Measurements from ENCODE around the gene DNAH8.
"Not testable (repeated sequence)": the region's sequence is repeated elsewhere in the genome, so short reads cannot be mapped to it uniquely, and the experiment has no call there.

The DNAH8 gene

GRCh38 chr6:38843798-38844197 lies 128.7 kb downstream of the DNAH8 start:
- no peak for DNase-seq (ENCODE audit: low read depth in 2 of 2)

- DNase-seq (ENCODE audit: low read depth in 2 of 2) = no peak
These were observed 130.8 kb downstream of the DNAH8 start for GRCh38 chr6:38845931-38846330.

- DNase-seq (ENCODE audit: low read depth in 2 of 2) = no peak
These were observed 131.2 kb downstream of the DNAH8 start for GRCh38 chr6:38846361-38846760.

DNA sequence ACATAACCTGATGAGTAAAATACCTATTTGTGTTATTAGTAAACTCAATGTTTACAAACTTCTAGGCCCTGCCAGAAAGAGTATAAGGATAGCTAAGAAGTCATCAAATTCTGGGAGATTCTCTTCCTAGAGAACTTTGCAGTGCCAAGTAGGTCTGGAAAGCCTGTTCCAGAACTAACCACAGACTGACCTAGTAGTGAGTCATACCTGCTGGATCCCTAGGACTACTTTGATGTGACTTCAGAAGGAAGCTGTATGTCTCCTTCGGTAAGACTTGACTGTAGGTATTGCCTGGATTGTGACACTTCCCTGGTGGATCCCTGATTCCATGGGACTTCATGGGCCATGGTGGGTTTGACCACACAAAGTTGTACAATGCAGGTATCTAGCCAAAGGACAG lies 131.7 kb downstream of the DNAH8 start:
- DNase-seq (ENCODE audit: low read depth in 2 of 2) = no peak

DNA sequence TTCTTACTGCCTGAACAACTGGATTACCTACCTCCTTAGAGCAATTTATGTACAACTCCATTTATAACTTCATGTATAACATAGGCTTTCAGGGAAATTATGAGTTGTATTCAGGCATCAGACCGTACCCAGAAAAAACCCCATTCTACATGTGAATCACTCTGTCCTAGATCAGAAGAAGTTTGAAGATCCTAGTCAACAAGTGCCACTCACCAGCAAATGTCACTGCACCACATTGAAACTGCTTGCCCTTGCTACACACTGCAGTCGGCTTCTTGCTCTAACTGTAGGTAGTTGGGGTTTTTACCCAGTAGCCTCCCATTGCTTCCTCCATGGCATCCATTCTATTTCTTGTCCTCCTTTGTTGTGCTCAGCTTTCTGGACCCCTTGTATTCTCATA lies 132.4 kb downstream of the DNAH8 start:
- DNase-seq (ENCODE audit: low read depth in 2 of 2) = no peak

GRCh38 chr6:38848760-38849159 lies 133.6 kb downstream of the DNAH8 start:
- no peak for DNase-seq (ENCODE audit: low read depth in 2 of 2)

- no peak for DNase-seq (ENCODE audit: low read depth in 2 of 2)
These were observed 137.1 kb downstream of the DNAH8 start for GRCh38 chr6:38852215-38852614.

- DNase-seq (ENCODE audit: low read depth in 2 of 2) = no peak
These were observed 138.1 kb downstream of the DNAH8 start for GRCh38 chr6:38853236-38853635.

DNA sequence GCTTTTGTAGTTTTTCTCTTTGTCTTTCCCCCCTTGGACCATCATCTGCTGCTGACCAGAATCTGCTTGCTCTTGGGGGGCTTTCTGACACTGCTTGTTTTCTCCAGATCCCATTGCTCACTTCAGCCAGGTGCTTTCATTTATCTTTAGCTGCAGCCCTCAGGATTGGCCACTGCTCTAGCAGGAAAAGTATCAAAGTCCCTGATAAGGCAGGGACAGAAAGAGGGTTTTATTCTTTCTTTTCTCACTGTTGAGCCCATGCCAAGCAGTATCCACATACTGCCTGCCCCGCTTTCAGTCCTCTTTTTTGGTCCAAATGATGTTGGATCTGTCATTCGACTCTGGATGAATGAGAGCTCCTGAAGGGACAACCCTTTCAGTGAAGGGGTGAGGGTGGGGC lies 141.4 kb downstream of the DNAH8 start:
- no peak for DNase-seq (ENCODE audit: low read depth in 2 of 2)

DNA sequence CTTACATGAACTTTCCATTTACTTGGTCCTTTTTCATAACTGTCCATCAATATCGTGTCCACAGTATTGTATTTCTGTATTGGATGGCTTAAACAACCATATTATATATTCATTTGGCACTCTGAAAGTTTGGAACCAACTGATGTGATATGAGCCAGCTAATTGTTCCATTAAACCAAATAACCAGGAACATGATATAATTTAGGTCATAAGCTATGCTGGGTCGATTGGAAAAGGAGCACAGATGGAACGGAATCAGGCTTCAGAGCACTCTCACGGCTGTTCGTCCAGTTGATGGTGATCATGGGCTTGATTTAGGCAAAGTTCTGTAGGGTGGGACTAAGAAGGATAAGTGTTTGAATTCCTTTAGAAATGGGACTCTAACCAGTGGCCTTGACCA lies 142.7 kb downstream of the DNAH8 start:
- no peak for DNase-seq (ENCODE audit: low read depth in 2 of 2)

DNA sequence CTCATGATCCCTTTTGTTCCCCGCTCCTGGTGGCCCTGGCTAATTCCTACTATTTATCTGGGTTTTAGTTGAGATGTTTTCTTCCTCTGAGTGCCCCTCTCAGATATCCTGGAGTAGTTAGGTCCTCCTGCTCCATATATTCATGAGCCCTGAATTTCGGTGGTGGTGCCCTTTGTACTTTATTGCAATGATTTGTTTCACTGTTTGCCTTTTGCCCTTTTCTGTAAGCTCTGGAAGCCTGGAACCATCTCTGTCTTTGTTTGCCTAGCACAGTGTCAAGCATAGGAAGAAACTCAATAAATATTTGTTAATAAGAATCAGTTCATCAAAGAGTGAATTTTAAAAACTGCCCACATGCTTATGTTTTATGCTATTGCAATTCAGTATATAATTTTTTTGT lies 144.9 kb downstream of the DNAH8 start:
- DNase-seq (ENCODE audit: low read depth in 2 of 2) = no peak

- DNase-seq (ENCODE audit: low read depth in 2 of 2) = no peak
These were observed 146.9 kb downstream of the DNAH8 start for GRCh38 chr6:38861926-38862401.

DNA sequence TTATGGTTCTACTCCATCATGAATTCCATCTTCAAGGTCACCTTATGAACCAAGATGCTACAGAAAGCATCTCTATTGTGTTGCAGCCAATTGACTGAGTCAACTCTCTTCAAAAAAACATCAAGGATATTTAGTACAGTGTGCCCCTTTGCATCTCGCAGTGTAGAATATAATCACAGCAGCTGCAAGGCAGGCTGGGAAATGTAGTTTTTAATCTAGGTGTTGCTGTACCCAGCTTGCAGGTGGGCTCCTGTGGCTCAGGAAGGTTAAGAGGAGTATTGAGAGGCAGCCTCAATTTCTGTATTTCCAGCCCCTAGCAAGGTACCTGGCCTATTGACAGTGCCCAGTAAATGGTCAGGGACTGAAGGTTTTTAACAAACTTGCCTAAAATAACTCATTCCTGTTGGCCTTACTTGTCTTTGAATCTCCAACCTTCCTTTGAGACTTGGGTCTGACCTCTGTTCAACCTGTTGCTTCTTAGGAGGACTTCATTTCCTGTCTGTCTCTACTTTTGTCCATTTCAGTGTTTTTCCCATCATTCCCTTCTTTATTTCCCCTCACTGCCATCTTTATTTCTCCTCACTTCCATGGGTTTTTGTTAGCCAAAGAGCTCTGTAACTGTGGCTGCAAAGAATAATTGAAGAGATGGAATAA lies 150.5 kb downstream of the DNAH8 start:
- no peak for DNase-seq (ENCODE audit: low read depth in 2 of 2)

- DNase-seq (ENCODE audit: low read depth in 2 of 2) = no peak
These were observed 152.6 kb downstream of the DNAH8 start for GRCh38 chr6:38867726-38868125.

DNA sequence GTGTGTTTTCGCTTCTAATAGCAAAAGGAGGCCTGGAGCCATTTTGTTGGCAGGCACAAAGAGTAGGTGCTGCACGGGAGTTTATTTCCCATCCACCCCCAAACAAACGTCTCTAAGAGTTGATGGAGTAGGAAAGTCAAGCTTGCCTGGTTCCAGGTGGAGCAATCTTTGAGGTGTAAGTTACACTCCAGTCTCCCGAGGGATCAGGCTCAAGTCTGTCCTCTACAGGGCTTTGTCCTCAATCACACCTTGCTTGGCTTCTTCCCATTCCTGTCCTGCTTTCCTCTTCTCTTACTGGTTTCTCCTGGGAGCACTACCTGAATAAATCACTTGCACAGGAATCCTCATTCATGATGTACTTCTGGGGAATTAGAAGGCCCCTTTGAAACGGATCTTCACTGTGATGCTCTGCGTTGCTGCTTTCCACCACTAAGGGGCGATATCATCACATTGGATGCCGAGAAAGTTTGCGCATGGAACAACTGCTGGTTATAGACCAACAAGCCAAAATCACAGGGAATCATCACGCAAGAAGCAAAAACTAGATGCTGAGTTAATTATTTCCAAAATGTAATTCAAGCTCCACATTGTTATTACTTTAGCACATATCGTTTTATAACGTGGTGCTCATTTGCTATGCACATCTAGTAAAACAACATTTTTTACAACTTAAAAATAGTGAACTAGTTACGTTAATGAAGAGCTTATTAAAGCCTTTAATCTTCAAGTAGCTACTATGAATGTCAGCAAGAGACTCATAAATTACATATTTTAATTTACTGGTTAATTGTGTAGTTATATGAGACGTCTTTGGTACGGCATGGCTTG lies 156.8 kb downstream of the DNAH8 start:
- no peak for DNase-seq (ENCODE audit: low read depth in 2 of 2)

DNA sequence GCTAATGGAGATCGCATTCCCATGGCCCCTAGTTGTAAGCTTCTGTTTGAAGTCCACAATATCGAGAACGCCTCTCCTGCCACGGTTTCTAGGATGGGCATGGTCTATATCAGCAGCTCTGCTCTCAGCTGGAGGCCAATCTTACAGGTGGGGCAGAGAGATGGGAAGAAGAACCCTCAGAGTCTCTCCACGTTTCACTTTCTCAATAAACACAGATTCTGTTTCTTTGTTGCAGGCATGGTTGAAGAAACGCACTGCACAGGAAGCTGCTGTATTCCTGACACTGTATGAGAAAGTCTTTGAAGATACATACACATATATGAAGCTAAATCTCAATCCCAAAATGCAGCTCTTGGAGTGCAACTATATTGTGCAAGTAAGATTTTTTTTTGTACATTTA lies 157.9 kb downstream of the DNAH8 start:
- no peak for DNase-seq (ENCODE audit: low read depth in 2 of 2)

DNA sequence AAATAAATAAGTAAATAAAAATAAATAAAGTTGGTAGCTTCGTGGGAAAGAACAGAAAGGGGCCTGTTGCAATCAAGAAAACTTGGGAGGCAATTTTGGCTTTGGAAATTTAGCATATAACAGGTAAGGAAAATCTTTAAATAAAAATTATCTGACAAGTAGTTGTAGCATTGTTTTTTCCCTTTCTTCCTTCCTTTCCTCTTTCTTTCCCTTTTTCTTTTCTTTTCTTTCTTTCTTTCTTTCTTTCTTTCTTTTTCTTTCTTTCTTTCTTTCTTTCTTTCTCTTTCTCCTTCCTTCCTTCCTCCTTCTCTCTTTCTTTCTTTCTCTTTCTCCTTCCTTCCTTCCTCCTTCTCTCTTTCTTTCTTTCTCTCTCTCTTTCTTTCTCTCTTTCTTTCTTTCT lies 158.7 kb downstream of the DNAH8 start:
- not testable (repeated sequence) for DNase-seq (ENCODE audit: low read depth in 2 of 2)

- no peak for DNase-seq (ENCODE audit: low read depth in 2 of 2)
These were observed 161.4 kb downstream of the DNAH8 start for GRCh38 chr6:38876475-38876874.

DNA sequence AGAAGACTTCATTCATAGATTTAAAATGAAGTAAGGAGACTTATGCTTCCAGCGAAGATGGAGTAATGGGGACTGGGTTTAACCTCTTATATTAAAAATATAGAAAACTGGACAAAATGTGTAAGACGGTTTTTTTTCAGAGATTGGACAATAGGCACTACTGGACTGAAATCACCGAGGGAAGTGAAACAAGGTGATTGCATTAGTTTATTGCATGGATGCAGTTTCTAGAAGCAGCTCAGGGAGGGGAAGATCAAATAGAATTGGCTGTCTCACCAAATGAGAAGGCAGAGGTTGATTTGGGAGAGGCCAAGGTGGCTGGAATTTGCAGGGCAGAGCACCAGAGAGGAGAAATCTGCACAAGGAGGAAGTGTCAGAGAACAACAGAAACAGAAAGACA lies 162.6 kb downstream of the DNAH8 start:
- no peak for DNase-seq (ENCODE audit: low read depth in 2 of 2)

DNA sequence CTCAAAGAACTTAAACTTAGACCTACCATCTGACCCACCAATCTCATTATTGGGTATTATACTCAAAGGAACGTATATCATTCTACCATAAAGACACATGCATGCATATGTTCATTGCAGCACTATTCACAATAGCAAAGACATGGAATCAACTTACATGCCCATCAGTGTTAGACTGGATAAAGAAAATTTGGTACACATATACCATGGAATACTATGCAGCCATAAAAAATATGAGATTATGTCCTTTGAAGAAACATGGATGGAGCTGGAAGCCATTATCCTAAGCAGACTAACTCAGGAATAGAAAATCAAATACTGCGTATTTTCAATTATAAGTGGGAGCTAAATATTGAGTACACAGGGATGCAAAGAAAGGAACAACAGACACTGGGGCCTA lies 167.0 kb downstream of the DNAH8 start:
- DNase-seq (ENCODE audit: low read depth in 2 of 2) = no peak

- no peak for DNase-seq (ENCODE audit: low read depth in 2 of 2)
These were observed 182.4 kb downstream of the DNAH8 start for GRCh38 chr6:38897507-38897906.

DNA sequence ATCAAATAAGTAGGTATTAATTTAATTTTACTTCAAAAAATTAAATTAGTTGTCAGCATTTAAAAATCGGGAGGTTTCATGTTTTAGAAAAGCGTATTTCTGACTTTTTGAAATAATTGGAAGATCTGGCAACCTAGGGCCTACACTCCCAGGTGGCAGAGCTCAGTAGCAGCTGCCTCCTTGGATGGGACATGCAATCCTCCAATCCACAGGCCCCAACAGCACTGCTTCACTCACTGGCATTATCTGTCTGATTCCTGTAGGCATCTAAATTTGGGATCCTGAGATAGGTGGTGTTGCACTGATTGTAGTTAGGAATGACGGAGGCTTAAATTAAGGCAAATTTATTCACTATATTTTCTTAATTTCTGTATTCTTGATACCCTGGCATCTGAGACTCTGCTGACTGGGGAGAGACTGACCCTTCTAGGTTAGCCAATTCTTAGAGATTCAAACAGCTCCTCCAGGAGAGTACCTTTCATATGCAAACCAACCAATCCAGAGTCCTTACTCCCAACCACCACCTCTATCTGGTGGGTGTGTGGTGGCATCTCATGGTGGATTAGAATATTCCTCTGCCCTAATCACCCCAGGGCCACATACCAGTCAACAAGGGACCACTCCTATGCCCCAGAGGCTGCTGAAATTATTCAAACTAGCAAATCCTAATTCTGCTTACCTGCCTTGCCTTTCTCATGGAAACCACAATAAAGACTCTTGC lies 186.9 kb downstream of the DNAH8 start:
- no peak for DNase-seq (ENCODE audit: low read depth in 2 of 2)

DNA sequence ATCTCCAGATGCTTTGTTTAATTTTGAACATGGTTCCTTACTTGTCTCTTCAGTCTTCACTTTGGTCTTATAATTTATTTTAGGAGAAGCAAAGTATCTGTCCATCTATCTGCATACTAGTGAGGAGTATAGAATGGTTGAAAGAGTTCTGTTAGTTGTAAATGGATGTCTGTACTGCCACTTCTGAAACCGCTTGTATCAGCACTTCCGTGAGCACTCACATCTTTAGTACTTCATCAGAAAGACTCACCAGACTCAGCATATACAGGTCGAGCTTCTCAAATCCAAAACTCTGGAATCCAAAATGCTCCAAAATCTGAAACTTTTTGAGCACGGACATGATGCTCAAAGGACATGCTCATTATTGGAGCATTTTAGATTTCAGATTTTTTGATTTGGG lies 191.5 kb downstream of the DNAH8 start:
- DNase-seq (ENCODE audit: low read depth in 2 of 2) = no peak
